ENCODE results near the gene SMCO2. TPM values are rescaled to one million over a fixed set of nuclear protein-coding genes. Genes with fewer than 3 reads are reported as not detected.

The SMCO2 gene
- total and polyA plus RNA-seq, 2 of the 13 experiments (the other 11 are each of a cell fraction or from before 2014, with no cell fraction given) = 0.15 TPM; not detected in 1

GRCh38 chr12:27504507-27504906 is 58.0 kb downstream of the SMCO2 start (continued):
- TF ChIP-seq ZBTB34 (CRISPR knock-in tag; IDR thresholded peaks at IDR 0.05) = no peak
- no peak for TF ChIP-seq TARDBP (CRISPR knock-in tag; IDR thresholded peaks at IDR 0.05)
- TF ChIP-seq, protein P1, sequence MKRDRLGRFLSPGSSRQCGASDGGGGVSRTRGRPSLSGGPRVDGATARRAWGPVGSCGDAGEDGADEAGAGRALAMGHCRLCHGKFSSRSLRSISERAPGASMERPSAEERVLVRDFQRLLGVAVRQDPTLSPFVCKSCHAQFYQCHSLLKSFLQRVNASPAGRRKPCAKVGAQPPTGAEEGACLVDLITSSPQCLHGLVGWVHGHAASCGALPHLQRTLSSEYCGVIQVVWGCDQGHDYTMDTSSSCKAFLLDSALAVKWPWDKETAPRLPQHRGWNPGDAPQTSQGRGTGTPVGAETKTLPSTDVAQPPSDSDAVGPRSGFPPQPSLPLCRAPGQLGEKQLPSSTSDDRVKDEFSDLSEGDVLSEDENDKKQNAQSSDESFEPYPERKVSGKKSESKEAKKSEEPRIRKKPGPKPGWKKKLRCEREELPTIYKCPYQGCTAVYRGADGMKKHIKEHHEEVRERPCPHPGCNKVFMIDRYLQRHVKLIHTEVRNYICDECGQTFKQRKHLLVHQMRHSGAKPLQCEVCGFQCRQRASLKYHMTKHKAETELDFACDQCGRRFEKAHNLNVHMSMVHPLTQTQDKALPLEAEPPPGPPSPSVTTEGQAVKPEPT (CRISPR knock-in tag; IDR thresholded peaks at IDR 0.05; ENCODE audit: low read depth) = no peak
- TF ChIP-seq ZNF670 (CRISPR knock-in tag; IDR thresholded peaks at IDR 0.05; ENCODE audit: borderline replicate concordance) = no peak
- no peak for TF ChIP-seq HNF4G (IDR thresholded peaks at IDR 0.05; ENCODE audit: borderline replicate concordance, low read depth, low read length)
- no peak for TF ChIP-seq HNF4G (CRISPR knock-in tag; IDR thresholded peaks at IDR 0.05; ENCODE audit: borderline replicate concordance, low read depth)
- no peak for TF ChIP-seq ZNF567 (CRISPR knock-in tag; IDR thresholded peaks at IDR 0.05; ENCODE audit: borderline replicate concordance)

GRCh38 chr12:27505109-27505508 is 58.6 kb downstream of the SMCO2 start:
- H3K27ac ChIP-seq (ENCODE audit: extremely low read length, insufficient read depth, low read length) = no peak overlapping the region
- no TSS peak for BruUV-seq (replicated peaks)
- no peak overlapping the region for H3K9ac ChIP-seq (ENCODE audit: insufficient read depth, low read depth, low read length)
- DNase-seq (ENCODE audit: low spot score) (no peak), FAIRE-seq (no peak), ATAC-seq (no peak)
- in situ Hi-C loops (cut with HindIII; ENCODE audit: extremely low pct_ligation_motif_present, low pct_unique_long_range_greater_than_20kb) = no loop called here
- TF ChIP-seq HNF4A (CRISPR knock-in tag; IDR thresholded peaks at IDR 0.05) (no peak), ZNF710 (CRISPR knock-in tag; IDR thresholded peaks at IDR 0.05; ENCODE audit: borderline replicate concordance) (no peak), ZBTB3 (CRISPR knock-in tag; IDR thresholded peaks at IDR 0.05; ENCODE audit: borderline replicate concordance, low read depth) (no peak), ZNF674 (CRISPR knock-in tag; IDR thresholded peaks at IDR 0.05; ENCODE audit: low read depth) (no peak)
- TF ChIP-seq, protein P2, sequence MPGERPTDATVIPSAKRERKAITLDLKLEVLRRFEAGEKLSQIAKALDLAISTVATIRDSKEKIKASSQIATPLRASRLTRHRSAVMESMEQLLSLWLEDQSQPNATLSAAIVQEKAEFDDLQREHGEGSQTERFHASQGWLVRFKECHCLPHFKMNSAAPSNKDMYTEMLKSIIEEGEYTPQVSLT (CRISPR knock-in tag; IDR thresholded peaks at IDR 0.05; ENCODE audit: borderline replicate concordance, low read depth) = no peak
- TF ChIP-seq, protein P3, sequence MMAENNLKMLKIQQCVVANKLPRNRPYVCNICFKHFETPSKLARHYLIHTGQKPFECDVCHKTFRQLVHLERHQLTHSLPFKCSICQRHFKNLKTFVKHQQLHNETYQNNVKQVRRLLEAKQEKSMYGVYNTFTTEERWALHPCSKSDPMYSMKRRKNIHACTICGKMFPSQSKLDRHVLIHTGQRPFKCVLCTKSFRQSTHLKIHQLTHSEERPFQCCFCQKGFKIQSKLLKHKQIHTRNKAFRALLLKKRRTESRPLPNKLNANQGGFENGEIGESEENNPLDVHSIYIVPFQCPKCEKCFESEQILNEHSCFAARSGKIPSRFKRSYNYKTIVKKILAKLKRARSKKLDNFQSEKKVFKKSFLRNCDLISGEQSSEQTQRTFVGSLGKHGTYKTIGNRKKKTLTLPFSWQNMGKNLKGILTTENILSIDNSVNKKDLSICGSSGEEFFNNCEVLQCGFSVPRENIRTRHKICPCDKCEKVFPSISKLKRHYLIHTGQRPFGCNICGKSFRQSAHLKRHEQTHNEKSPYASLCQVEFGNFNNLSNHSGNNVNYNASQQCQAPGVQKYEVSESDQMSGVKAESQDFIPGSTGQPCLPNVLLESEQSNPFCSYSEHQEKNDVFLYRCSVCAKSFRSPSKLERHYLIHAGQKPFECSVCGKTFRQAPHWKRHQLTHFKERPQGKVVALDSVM (CRISPR knock-in tag; IDR thresholded peaks at IDR 0.05) = no peak
- no peak overlapping the region for H3K4me2 ChIP-seq (ENCODE audit: low read depth, low read length)
- H3K4me1 ChIP-seq (ENCODE audit: insufficient read depth, low read length) = no peaks in the 10 kb centered on the region
- no peaks in the 10 kb centered on the region for H4K20me1 ChIP-seq (ENCODE audit: insufficient read depth, low read length)
- ChIA-PET CTCF (ENCODE audit: low intra/inter-chr PET ratio, low total read pairs) (no interaction called here), POLR2A (no interaction called here)
- H3K9me3 ChIP-seq (ENCODE audit: low read length) = no peaks in the 10 kb centered on the region
- H3K4me3 ChIP-seq (replicated peaks in 1 of 3; ENCODE audit: insufficient read depth in 1 of 3, low read depth in 2 of 3, low read length in 3 of 3) = no peak overlapping the region
- H2AFZ ChIP-seq (ENCODE audit: low read length) = no peak overlapping the region
- intact Hi-C loops (cut with micrococcal nuclease; ENCODE audit: unreplicated experiment) = no loop called here
- 42% methylated on average over 2 of the region's 2 CpGs for WGBS (ENCODE audit: low lambda C conversion rate)
- no peaks in the 10 kb centered on the region; a peak in 1 of 5 replicates for H3K27me3 ChIP-seq (ENCODE audit: control insufficient read depth in 1 of 2, insufficient read depth in 2 of 2, low read length in 2 of 2)
- no peaks in the 10 kb centered on the region for H3K79me2 ChIP-seq (ENCODE audit: insufficient read depth, low read length)
- no peaks in the 10 kb centered on the region for H3K36me3 ChIP-seq (replicated peaks in 1 of 2; ENCODE audit: control insufficient read depth in 1 of 2, insufficient read depth in 2 of 2, low read length in 2 of 2)

Data from HepG2 (cell line).